Stimulated activated CD8-positive, alpha-beta memory T cell treated with anti-CD3 and anti-CD28 coated beads, Interleukin-7, amount 100 ng/mL, for 48 hours (primary cell): ENCODE measurements around the gene FSTL4.

Source experiments
- DNase-seq, 2 donors: peaks; one replicate each; pipeline ENCODE4 v3.0.0-alpha.2; 2020; ENCODE audit warnings: low read depth in 1 of 2; ENCODE audit errors: extremely low read depth in 1 of 2

FSTL4 gene

DNA sequence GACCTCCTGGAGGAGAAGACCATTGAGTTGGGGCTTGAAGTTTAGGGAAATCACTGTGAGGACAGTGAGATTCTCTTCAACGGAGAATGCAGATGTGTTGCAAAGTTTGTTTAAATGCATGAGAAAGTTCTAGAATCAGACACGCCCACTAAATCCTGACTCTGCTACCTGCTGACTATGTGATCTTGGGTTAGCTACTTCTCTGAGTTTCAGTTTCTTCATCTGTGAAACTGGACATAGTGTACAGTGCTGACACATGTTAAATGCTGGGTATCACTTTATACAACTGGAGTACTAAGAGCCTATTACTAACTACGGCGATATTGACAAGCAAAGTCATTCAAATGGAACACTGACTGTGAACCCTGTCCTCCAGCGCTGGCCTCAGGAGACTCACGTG is 305.1 kb downstream of the FSTL4 start:
- DNase-seq = no peak

DNA sequence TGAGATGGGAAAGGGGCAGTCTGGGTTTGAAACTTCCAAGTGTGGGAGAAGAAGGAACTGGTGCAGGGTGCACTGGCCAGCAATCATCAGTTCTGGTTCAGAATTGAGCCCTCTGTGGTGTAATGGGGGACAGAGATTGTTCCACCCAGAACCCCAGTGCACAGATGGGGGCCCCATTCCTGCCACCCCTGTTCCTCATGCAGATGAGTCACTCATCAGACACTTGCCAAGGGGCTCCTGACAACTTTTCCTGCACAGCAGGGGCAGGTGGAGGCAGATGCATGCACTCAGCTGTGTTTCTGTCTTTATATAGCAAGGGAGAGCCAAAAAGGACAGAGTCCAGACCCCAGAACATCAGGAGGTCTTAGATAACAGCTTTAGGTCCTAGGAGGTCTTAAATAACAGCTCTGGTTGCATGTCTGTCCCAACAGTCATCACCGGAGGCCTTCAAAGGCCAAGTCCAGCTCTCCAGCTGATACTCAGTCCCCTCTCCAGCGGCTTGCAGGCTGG is 307.6 kb downstream of the FSTL4 start:
- DNase-seq = no peak

DNA sequence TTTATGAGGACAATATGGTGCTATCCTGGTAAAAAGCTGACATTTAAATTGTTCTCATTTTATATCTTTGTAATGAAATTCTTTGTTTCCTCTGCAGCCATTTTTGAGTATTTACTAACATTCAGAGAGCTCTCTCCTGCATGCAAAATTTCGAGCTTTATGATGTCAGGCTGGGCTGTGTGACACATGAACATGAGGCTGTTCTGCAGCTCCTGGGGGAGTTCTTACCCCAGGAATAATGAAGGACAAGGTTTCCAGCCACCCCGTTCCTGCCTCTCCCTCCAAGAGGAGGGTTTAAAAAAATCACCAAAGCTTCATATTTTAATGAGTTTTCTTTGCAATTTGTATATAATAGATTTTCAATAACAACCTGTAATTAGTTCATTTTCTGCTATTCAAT is 308.2 kb downstream of the FSTL4 start:
- no peak for DNase-seq

DNA sequence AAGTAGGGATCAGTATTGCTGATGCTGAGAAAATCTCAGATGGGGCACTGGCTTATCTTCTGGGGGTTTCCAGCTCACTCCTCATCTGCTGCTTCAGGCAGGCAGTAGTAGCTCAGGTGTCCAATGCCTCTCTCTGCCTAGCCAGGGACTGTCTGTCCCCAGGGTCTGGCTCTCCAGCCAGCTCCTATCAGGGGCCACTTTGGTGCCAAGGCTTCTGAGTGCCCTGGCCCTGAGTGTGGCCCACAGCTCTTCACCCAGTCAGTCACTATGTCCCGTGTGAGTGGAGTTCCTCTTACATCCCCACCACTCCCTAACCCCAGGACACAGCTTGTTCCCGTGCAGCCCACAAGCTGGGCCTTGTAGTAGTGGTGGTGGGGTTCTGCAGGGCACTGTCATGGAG is 309.0 kb downstream of the FSTL4 start:
- no peak for DNase-seq

DNA sequence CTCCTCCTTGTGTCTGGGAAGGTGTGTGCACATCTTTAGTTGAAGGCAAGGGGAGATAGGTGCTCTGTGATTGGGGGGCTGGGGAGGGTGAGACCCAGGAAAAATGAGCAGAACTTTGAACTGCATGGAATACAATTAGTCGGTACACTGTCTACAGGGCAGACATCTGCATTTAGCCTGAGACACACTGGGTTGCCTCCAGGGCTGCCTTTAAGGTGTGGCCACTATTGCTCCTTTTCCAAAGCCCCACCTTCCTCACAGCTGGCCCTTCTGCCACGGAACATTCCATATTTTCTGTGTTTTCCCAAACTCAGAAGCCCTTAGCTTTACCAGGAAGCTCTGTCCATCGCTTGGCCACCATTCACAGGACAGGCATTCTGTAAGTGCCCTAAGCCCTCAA is 312.6 kb downstream of the FSTL4 start:
- DNase-seq = no peak

GRCh38 chr5:133299021-133299420 is 313.3 kb downstream of the FSTL4 start:
- DNase-seq = no peak

DNA sequence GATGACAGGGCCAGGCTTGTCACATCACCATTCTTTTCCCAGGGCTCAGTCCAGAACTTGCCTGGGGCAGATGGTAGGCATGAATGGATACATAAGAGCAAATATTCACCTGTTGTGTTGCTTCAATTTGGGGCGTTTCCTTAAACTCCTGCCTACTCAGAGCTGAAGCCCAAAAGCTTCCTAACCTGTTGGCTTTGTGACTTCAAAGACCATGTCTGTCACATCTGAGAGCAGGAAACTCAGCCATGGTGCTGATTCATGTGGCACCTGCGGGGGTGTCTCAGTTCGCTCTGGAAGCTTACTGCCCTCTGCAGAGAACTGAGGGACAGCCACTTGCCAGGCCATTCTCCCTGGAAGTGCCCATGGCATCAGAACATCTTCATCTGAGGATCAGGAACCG is 313.9 kb downstream of the FSTL4 start:
- DNase-seq = peak in 1 of 2 donors; percentile 23

- no peak for DNase-seq
Measured at GRCh38 chr5:133297293-133297692, 315.0 kb downstream of the FSTL4 start.

- no peak for DNase-seq
Measured at GRCh38 chr5:133296624-133297023, 315.7 kb downstream of the FSTL4 start.

- DNase-seq = no peak
Measured at GRCh38 chr5:133295520-133295919, 316.8 kb downstream of the FSTL4 start.

DNA sequence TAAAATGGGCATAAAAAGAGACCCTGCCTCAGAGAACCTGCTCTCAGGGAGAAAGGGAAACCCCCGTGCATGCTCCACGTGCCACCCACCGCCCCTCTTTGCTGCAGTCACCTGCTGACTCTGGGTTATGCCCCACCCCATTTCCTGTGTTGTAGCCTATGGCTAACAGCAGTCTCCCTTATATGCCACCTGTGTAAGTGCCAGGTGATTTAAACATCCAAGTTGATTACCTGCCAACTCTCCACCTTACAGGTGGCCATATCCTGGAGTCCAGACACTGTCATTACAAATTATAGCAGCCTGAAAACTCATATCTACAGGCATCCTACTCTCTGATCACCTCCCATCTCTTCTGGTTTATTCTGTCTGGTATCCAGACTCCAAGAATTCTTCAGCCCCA is 318.0 kb downstream of the FSTL4 start:
- DNase-seq = no peak

GRCh38 chr5:133293960-133294359 is 318.4 kb downstream of the FSTL4 start:
- DNase-seq = no peak

DNA sequence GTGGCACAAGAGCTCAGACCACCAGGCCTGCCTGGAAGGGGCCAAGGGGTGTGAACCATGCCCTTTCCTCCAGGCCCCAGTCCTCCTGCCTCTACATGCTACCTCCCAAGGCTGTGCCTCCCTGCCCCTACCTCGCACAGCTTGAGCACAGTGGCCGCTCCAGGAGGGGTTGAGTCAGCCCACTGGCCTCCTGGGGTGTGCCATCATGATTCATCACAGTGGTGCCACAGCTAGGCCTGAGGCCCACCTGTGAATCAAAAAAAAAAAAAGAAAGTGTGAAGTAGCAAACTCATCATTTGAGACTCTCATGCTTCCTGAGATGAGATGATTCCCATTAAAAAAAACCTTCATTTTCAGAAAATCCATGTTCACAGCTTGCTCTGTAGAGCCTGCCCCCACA is 320.0 kb downstream of the FSTL4 start:
- no peak for DNase-seq

GRCh38 chr5:133291524-133291923 is 320.8 kb downstream of the FSTL4 start:
- no peak for DNase-seq

GRCh38 chr5:133290669-133291240 is 321.6 kb downstream of the FSTL4 start:
- no peak for DNase-seq

DNA sequence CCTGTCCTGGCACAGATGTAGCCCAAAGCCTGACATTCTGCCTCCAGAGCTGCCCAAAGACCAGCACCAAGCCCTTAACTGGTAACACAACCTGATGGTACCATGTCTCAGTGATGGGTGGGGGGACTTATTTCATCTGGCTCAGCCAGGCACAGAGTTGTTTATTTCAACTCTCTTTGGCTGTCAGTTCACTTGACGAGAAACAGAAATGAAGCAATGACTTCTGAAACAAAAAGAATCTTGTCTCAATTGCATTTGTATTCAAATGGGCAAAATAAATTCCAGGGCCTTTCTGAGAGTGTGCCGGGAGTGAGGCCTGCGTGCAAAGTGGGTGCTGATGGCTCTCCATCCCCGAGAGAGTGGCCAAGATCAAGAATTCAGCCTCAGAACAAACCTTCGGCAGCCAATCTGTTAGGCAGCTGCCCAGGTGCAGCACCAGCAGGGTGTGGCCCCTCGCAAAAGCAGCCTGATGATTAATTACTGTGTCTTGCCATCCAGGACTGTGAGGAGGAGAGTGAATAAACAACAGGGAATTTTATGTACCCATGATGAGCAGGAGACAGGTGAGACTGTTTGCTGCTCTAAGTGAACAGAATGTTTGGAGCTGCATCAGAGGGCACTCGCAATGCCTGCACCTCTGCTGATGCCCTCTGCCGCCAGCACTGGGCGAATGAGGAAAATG is 322.5 kb downstream of the FSTL4 start:
- no peak for DNase-seq

GRCh38 chr5:133287500-133287899 is 324.8 kb downstream of the FSTL4 start:
- DNase-seq = peak in 1 of 2 donors; percentile 21

- DNase-seq = no peak
Measured at GRCh38 chr5:133286483-133286882, 325.9 kb downstream of the FSTL4 start.

GRCh38 chr5:133285583-133286021 is 326.7 kb downstream of the FSTL4 start:
- DNase-seq = no peak

GRCh38 chr5:133284306-133284705 is 328.0 kb downstream of the FSTL4 start:
- DNase-seq = no peak

- no peak for DNase-seq
Measured at GRCh38 chr5:133278317-133278716, 334.0 kb downstream of the FSTL4 start.

DNA sequence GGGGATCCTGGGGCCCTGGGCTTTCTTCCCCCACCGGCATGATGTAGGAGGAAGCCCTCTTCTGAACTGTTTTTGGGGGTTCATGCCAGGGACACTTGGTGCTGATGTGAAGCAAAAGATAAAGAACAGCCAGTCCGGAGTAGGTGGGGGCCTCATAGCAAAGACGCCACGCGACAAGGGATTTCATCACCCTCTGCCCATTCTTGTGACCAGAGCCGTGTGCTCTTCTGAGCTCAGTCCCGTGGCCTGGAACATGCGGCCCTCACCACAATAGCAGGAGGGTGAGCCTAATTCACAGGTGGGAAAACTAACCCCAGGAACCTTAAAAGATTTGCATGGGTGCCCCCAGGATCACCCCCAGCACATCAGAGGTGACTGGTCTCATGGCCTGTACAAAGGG is 334.6 kb downstream of the FSTL4 start:
- DNase-seq = no peak

- DNase-seq = no peak
Measured at GRCh38 chr5:133276171-133276570, 336.2 kb downstream of the FSTL4 start.
